Cerebellar cortex (tissue), 1 donor: Measurements from ENCODE around the gene ARL8A.

ENCODE experiments used
- DNase-seq: peaks from one replicate; pipeline ENCODE4 v3.0.0-alpha.2; 2015; ENCODE audit warnings: low spot score

Gene ARL8A

DNA sequence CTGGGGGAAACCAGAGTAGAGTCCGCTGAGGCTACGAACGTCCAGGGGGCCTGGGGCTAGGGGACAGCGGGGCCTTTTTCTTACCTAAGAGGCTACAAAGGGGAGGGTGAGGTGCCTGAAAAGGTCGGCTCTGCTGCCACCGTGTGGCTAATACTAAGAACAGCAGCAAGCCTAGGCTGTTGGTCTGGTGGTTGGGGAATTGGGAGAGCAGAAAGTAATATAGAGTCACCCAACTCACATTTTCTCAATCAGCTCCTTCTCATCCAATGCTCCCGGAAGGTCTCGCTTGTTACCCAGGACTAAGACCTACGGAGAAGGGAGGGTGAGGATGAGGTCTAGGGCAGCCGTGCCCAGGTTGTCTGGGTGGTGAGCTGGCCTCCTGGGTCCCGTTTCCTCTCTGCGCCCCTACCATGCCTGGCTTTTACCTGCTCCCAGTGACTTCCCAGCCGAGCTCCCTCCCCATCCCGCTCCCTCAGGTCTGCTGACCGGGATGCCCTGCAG lies 9.3 kb downstream of the ARL8A start:
- peak; percentile 91 for DNase-seq

GRCh38 chr1:202134645-202135172 lies 9.8 kb downstream of the ARL8A start:
- DNase-seq = no peak

- DNase-seq = no peak
Observed at GRCh38 chr1:202133989-202134388, 10.5 kb downstream of the ARL8A start.

GRCh38 chr1:202133496-202133895 lies 11.0 kb downstream of the ARL8A start:
- no peak for DNase-seq

DNA sequence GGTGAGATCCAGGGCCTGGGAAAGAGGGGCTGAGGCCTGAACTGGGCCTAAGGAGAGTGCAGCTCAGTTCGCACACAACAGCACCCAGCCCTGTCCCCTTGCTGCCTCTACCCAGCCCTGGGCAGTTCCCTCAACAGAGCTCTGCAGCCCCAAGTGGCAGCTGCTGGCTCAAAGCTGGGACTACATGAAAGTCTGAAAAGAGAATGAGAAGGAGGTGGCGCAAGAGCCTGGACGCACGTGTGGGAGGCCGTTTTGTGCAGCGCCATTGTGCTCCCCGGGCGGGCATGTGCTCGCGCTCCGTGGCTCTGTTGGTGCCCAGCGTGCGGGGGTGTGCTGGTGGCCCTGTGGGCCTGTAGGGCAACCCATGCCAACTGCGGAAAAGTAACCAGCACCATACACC lies 11.5 kb downstream of the ARL8A start:
- peak; percentile 46 for DNase-seq

DNA sequence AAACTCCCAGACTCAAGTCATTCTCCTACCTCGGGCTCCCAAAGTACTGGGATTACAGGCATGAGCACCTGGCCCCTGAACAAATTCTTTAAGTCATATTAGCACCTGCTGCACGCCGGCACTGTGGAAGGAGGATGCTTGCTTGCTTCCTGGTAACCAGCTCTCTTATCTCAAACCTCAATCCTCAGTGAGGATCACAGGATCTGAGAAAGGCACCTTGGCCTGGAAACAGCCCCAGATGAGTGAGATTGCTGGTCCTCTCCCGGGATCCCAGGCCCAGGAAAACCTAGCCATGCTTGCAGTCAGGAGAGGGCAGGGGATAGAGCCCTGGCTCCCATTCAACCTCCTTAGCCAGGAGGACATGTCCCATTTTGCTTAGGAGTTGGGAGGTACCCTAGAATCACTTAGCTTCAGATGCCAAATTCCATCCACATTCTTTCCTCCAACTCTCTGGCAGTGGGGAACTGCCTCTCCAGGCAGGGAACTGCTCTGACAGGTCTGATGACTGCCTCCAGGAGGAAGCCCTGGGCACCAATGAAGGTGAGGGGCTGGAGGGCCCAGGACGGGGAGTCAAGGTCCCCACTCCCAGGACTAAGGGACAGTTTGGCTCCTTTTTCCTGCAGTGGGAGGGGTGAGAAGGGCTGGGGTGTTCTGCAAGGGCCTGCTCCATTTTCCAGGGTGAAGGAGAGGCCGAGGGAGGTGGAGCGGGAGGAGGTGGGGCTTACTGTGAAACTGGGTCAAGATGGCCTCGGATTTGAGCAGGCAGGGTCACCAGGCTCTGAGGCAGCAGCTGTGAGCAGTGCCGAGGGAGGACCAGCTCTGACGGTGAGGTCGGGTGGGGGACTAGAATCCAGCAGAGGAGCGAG lies 12.3 kb downstream of the ARL8A start:
- peak; percentile 88 for DNase-seq

DNA sequence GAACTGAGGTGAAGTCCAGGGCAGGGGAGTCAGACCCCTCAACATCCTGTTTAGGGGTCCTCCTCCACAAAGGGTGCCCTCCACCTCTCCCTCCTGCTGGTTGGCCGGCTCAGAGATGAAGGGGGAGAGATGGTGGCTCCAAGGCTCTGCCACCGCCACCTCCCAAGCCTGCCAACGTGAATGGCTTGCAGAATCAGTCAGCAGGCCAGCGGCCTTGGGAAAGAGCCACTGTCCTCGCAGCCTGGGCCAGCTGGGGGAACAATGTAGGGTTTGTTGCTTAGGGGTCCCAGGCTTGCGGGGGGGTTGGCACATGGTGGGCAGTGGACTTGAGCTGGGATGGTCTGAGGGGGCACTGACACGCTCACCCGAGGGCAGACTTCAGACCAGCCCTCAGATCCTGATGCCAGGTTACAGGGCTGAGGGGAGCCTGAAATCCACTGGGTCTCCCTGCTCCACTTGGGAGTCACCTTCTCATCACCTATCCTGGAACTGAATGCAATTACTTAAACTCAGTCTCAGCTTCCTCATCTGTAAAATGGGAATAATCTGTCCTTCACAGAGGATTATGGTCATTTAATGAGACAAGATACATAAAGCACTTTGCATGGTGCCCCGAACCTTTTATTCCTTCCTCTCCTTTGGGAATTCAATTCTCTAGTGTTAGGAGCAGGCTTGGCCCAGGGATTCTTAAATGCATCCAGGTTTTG lies 13.6 kb downstream of the ARL8A start:
- DNase-seq = no peak

DNA sequence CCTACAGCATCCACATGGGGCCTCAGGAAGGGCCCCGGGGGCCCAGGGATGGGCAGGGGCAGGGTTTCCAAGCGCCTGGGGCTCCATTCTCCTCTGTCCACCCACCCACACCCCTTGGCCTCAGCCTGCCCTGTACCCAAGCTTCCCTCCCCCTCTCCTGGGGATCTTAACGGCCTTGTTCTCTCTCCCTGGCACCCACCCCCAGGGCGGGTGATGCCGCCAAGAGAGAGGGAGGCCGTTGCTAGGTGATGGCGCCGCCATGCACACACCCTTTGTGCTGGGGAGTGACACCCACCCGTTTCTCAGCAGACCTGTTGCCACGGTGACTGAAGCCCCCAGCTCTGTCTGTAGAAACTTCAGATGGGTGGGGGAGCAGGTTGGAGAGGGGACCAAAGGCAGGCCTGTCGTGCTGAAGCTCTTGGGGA lies 14.2 kb downstream of the ARL8A start:
- no peak for DNase-seq

DNA sequence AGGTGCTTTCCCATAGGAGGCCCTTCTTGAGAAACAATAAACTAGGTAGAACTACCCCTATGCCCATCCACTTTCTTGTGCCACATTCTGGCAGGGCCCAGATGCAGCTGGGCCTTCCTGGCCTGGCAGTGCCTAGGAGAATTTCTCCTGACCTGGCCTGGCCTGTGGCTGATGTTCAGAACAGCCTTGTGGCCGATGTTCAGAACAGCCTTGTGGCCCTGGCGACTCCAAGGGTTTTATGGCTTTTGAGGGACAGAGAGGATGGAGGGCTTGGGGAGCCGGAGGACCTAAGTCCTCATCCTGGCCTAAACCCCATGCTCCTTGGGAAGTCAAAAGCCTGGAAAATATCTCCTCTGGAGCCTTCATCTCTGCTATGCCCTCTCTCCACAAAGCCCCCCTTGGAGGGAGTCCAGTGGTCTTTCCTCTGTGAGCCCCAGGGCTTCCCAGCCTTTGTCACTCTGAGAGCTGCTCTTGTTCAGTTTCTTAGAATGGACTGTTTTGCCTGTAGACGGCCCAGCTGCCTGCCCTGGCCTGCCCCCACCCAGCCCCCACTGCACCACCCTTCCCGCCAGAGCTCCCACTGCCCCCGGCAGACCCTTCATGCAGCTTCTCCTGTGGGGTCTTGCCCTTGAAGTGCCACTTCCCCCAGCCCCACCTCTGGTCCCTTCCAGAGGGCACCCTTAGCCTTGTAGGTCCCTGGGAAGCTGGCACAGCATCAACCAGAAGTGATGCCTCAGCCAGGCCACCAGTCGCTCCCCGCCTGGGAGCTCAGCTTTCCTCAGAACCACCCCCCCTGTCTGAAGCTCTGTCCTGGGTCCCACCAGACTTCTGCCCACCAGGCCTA lies 14.9 kb downstream of the ARL8A start:
- no peak for DNase-seq

- DNase-seq = no peak
Observed at GRCh38 chr1:202127836-202128622, 16.5 kb downstream of the ARL8A start.

DNA sequence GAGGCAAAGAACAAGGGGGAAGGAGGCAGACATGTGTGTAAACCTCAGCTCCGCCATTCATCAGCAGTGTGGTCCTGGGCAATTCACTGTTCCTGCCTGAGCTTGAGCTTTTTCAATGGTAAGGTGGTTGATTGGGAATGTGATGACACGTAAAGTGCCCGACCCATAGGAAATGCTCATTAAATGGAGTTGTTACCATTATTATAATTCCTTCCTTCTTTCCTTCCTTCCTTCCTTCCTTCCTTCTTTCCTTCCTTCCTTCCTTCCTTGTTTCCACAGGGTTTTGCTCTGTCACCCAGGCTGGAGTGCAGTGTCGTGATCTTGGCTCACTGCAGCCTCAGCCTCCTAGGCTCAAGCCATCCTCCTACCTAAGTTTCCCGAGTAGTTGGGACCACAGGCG lies 17.5 kb downstream of the ARL8A start:
- no peak for DNase-seq

DNA sequence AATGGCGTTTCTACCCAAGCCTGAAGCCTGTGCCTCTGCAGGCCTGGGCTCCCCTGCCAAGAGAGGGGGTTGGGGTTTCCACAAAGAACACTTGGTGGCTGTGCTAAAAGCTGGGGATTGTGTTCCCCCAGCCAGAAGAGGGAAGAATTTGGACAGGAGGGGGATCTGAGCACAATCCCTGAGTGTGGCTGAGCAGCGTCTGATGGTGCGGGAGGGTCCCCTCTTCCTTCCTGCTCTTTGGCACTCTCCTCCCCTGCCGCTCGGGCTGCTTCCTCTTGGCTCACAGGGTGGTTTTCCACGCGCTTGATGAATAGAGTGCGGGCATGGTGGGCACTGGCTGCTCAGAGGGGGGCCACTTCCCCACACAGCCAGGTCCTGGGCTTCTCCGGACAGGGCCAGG lies 18.1 kb downstream of the ARL8A start:
- DNase-seq = no peak

DNA sequence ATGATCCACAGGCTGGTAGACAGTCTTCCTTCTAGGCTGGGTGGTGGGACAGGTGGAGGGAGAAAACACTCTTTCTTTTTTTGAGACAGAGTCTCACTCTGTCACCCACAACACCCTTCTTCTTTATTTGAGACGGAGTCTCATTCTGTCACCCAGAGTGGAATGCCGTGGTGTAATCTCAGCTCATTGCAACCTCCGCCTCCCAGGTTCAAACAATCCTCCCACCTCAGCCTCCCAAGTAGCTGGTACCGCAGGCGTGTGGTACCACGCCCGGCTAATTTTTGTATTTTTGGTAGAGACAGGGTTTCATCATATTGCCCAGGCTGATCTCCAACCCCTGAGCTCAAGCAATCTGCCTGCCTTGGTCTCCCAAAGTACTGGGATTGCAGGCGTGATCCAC lies 18.9 kb downstream of the ARL8A start:
- no peak for DNase-seq

DNA sequence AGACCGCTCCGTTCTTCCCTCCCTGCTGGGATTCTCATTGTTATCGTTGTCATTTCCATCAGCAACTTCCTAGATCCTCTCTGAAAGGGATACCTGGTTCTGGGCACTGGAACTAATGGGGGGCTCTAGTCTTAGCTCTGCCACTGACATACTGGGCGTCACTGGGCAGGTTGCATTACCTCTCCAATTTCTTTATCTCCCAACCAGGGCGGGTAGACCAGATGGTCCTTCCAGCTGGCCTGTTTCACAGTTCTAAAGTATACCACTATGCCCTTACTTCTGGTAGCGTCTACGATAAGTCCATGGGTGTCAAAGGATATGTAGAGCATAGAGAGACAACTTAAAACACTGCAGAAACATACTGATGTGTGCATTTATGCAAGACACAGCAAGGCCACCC lies 20.4 kb downstream of the ARL8A start:
- peak; percentile 57 for DNase-seq

DNA sequence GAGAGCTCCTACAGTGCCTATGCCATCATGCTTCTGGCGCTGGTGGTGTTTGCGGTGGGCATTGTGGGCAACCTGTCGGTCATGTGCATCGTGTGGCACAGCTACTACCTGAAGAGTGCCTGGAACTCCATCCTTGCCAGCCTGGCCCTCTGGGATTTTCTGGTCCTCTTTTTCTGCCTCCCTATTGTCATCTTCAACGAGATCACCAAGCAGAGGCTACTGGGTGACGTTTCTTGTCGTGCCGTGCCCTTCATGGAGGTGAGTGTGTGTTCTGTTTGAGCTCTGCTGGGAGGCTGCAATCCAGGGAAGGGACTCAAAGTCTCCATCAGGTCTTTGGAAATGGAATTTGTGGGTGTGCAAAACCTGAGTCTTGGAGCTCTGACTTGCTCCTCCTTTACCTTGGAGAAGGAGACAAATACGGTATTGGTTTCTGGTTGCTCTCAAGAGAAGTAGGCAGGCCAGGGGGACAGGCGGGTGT lies 21.2 kb downstream of the ARL8A start:
- no peak for DNase-seq

- peak; percentile 53 for DNase-seq
Observed at GRCh38 chr1:202122639-202123335, 21.8 kb downstream of the ARL8A start, which contains the start of gene GPR37L1. GPR37L1 (plus strand) TSS chr1:202122917; CDS start chr1:202122964, 47 bp downstream.

DNA sequence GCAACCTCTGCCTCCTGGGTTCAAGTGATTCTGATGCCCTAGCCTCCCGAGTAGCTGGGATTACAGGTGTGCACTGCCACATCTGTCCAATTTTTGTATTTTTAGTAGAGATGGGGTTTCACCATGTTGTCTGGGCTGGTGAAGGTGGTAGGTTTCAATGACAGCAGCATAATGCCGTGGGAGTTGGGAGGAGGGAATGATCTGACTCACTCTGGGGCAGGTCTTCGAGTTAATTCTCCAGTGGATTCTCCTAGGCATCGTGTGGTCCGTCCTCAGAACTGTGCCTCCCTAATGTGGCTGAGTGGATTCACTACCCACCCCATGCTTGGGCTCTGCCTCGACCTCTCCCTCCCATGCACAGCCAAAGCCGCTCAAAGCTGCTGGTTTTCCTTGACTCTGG lies 23.5 kb downstream of the ARL8A start:
- DNase-seq = no peak

DNA sequence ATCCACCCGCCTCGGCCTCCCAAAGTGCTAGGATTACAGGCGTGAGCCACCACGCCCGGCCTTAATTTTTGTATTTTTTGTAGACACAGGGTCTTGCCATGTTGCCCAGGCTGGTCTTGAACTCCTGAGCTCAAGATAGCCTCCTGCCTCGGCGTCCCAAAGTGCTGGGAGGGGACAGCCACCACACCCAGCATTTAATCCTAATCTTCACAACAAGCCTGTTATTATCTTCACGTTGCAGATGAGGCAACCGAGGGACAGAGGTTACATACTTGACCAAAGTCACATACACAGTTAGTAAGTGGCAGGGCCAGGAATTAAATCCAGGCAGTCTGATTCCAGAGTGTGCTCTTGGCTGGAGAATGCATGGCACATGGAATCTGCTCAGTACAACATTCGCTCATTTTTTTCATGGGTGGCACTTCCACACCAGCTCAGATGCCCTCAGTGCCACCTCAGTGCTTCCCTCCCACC lies 26.6 kb downstream of the ARL8A start:
- DNase-seq = no peak

DNA sequence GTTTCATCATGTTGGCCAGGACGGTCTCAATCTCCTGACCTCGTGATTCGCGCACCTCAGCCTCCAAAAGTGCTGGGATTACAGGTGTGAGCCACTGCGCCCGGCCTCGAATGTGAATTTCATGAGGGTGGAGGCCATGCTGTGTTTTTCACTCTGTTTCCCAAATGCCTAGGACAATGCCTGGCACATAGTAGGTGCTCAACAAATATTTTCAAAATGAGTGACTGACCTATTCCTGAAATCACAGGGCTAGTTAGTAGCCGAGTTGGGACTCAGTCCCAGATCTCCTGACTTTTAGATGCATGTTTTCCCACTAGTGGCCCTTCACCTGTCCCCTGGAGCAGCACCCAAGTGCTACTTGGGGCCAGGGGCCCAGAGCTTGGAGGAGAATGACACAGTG lies 28.2 kb downstream of the ARL8A start:
- no peak for DNase-seq

GRCh38 chr1:202113690-202114300 lies 30.7 kb downstream of the ARL8A start:
- DNase-seq = no peak
